K562 (cell line): Measurements from ENCODE around the gene GOLT1A.

ENCODE experiments used
- FOXM1 ChIP-seq, 2 experiments: fragments of 450-650 bp in 1 of 2; sonication (generic) in 1 of 2; formaldehyde crosslinking in 1 of 2; IDR thresholded peaks; 2 replicates each; pipeline versions ENCODE4 v1.6.1 to v1.9.0; 2017 to 2022; ENCODE audit warnings: low read depth in 2 of 2, mild to moderate bottlenecking in 2 of 2, missing genetic modification reagents in 1 of 2, moderate library complexity in 1 of 2
- NFIC ChIP-seq: fragments of 450-650 bp; IDR thresholded peaks from 2 replicates; pipeline ENCODE4 v1.6.1; 2017; ENCODE audit warnings: mild to moderate bottlenecking, inconsistent platforms
- NR1H2 ChIP-seq: sonication (generic); formaldehyde crosslinking; IDR thresholded peaks from 2 replicates; pipeline ENCODE4 v1.4.0; 2020; ENCODE audit warnings: mild to moderate bottlenecking, missing genetic modification reagents
- POLR2AphosphoS5 ChIP-seq: IDR thresholded peaks from 2 replicates; pipeline ENCODE4 v1.6.1; 2011; ENCODE audit warnings: mild to moderate bottlenecking, low read depth, low read length, moderate library complexity; ENCODE audit not compliant: control insufficient read depth, insufficient read depth
- U2AF1 ChIP-seq: fragments of 200-400 bp; formaldehyde crosslinking; optimal IDR thresholded peaks from 2 replicates; pipeline ENCODE3; 2017; ENCODE audit warnings: mild to moderate bottlenecking, low read depth, low read length, moderate library complexity
- TF ChIP-seq, protein P1 (sequence below): sonication (generic); formaldehyde crosslinking; IDR thresholded peaks from 2 replicates; pipeline ENCODE4 v1.9.0; 2022; ENCODE audit warnings: mild to moderate bottlenecking, missing genetic modification reagents
- TF ChIP-seq, protein P2 (sequence below): IDR thresholded peaks from 2 replicates; pipeline ENCODE4 v1.6.1; 2016; ENCODE audit warnings: missing genetic modification characterization, missing compliant biosample characterization
- TF ChIP-seq, protein P3 (sequence below), 3 experiments: IDR thresholded peaks in 2 of 3; conservative IDR thresholded peaks in 1 of 3; 2 replicates each; pipeline ENCODE4 v1.5.1; 2011 to 2012; ENCODE audit warnings: low read length in 3 of 3, mild to moderate bottlenecking in 3 of 3, control low read depth in 2 of 3, improper control_type of control experiment in 1 of 3, inconsistent platforms in 1 of 3, low read depth in 1 of 3, mixed read lengths in 1 of 3, moderate library complexity in 1 of 3; ENCODE audit not compliant: insufficient read depth in 2 of 3
- TF ChIP-seq, protein P4 (sequence below): fragments of 450-650 bp; IDR thresholded peaks from 2 replicates; pipeline ENCODE4 v1.6.1; 2016; ENCODE audit warnings: missing biosample characterization, missing genetic modification characterization

DNA sequence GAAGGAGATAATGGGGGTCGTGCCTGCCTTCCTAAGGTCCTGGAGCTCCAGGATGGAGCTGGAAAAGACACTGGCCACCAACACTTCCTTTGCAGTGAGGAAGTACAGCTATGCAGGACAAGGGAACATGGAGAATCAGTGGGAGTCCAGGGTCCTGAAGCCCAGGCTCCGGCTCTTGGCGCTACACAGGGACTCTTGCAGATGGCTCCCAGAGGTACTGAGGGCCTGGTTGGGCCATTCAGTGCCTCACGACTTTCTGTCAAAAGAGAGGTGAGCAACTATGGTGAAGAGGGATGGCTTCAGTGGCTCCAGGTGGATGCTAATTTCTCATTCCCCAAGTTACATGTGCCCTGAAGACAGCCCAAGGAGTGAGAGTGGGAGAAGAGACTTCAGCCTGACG is 60.1 kb downstream of the GOLT1A start:
- TF ChIP-seq, protein P1, sequence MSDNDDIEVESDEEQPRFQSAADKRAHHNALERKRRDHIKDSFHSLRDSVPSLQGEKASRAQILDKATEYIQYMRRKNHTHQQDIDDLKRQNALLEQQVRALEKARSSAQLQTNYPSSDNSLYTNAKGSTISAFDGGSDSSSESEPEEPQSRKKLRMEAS (CRISPR knock-in tag), result no peak
- TF ChIP-seq FOXM1 (IDR thresholded peaks at IDR 0.05; ENCODE audit: low read depth) (no peak), FOXM1 (CRISPR knock-in tag; IDR thresholded peaks at IDR 0.05; ENCODE audit: low read depth) (no peak), NR1H2 (CRISPR knock-in tag) (no peak), POLR2AphosphoS5 (no peak), U2AF1 (no peak), NFIC (no peak)
- TF ChIP-seq, protein P2, sequence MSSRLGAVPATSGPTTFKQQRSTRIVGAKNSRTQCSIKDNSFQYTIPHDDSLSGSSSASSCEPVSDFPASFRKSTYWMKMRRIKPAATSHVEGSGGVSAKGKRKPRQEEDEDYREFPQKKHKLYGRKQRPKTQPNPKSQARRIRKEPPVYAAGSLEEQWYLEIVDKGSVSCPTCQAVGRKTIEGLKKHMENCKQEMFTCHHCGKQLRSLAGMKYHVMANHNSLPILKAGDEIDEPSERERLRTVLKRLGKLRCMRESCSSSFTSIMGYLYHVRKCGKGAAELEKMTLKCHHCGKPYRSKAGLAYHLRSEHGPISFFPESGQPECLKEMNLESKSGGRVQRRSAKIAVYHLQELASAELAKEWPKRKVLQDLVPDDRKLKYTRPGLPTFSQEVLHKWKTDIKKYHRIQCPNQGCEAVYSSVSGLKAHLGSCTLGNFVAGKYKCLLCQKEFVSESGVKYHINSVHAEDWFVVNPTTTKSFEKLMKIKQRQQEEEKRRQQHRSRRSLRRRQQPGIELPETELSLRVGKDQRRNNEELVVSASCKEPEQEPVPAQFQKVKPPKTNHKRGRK (tag), result no peak
- TF ChIP-seq, protein P3, sequence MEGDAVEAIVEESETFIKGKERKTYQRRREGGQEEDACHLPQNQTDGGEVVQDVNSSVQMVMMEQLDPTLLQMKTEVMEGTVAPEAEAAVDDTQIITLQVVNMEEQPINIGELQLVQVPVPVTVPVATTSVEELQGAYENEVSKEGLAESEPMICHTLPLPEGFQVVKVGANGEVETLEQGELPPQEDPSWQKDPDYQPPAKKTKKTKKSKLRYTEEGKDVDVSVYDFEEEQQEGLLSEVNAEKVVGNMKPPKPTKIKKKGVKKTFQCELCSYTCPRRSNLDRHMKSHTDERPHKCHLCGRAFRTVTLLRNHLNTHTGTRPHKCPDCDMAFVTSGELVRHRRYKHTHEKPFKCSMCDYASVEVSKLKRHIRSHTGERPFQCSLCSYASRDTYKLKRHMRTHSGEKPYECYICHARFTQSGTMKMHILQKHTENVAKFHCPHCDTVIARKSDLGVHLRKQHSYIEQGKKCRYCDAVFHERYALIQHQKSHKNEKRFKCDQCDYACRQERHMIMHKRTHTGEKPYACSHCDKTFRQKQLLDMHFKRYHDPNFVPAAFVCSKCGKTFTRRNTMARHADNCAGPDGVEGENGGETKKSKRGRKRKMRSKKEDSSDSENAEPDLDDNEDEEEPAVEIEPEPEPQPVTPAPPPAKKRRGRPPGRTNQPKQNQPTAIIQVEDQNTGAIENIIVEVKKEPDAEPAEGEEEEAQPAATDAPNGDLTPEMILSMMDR (IDR thresholded peaks at IDR 0.05 in 2 of 3, conservative IDR thresholded peaks at IDR 0.05 in 1 of 3; ENCODE audit: insufficient read depth in 2 of 3, low read depth in 1 of 3, low read length in 3 of 3), result no peak
- TF ChIP-seq, protein P4, sequence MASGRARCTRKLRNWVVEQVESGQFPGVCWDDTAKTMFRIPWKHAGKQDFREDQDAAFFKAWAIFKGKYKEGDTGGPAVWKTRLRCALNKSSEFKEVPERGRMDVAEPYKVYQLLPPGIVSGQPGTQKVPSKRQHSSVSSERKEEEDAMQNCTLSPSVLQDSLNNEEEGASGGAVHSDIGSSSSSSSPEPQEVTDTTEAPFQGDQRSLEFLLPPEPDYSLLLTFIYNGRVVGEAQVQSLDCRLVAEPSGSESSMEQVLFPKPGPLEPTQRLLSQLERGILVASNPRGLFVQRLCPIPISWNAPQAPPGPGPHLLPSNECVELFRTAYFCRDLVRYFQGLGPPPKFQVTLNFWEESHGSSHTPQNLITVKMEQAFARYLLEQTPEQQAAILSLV (tag), result no peak
